Amygdala (tissue), 56 donors: ENCODE results near the gene LONP1.
A peak's percentile ranks its signal among the peaks of the same experiment; 100 is the strongest.
"Not testable (repeated sequence)": the region's sequence is repeated elsewhere in the genome, so short reads cannot be mapped to it uniquely, and the experiment has no call there.

Source experiments
- DNase-seq, 56 donors: peaks; one replicate each; lab custom pipeline; 2025; lab: John Stamatoyannopoulos, UW

The LONP1 gene

GRCh38 chr19:5694167-5694955, 25.6 kb downstream of the LONP1 start:
- DNase-seq = no peak

GRCh38 chr19:5693195-5694166, 26.5 kb downstream of the LONP1 start:
- no peak for DNase-seq

GRCh38 chr19:5692723-5693194, 27.2 kb downstream of the LONP1 start:
- DNase-seq = no peak

DNA sequence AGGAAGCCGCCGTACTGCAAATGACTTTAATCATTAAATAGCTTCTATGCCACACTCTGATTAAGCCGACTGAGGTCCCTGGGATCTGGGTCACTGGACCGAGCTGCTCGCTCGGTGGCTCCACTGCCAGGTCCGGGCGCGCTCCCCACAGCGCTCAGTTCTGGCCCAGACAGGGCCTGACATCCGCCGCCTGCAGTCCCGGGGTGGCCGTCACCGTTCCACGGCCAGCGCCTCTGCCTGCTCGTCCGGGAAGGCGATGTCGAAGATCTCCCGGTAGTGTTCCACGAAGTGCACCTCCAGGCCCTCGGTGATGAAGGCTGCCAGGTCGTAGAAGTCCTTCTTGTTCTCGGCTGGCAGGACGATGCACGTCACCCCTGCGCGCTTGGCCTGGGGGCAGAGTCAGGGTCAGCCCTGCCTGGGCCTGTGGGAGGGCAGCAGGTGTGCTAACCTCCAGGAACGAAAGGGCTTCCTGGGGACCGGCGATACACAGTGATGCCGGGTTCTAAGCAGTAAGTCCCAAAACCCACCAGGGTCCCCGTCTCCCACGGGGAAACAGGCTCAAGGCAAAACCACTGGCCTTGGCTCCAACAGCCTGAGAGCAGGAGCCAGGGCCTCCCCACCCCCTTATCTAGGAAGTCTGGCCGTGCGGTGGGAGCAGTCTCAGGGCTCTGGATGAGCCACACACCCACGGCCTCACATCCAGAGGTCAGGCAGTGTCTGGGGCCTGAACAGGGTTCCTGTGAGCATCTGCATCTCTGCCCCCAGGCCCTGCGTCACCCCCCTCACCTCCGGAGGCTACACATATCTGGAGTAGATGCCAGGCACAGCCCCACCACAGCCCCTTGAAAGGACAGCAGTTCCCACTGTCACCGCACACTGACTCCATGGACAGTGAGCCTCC, 27.9 kb downstream of the LONP1 start:
- DNase-seq = peak in 2 of 56 donors; percentile 34 to 35

- DNase-seq = peak in 22 of 56 donors; percentile 12 to 52 (median 36)
These were observed 28.8 kb downstream of the LONP1 start for GRCh38 chr19:5690955-5691821.

DNA sequence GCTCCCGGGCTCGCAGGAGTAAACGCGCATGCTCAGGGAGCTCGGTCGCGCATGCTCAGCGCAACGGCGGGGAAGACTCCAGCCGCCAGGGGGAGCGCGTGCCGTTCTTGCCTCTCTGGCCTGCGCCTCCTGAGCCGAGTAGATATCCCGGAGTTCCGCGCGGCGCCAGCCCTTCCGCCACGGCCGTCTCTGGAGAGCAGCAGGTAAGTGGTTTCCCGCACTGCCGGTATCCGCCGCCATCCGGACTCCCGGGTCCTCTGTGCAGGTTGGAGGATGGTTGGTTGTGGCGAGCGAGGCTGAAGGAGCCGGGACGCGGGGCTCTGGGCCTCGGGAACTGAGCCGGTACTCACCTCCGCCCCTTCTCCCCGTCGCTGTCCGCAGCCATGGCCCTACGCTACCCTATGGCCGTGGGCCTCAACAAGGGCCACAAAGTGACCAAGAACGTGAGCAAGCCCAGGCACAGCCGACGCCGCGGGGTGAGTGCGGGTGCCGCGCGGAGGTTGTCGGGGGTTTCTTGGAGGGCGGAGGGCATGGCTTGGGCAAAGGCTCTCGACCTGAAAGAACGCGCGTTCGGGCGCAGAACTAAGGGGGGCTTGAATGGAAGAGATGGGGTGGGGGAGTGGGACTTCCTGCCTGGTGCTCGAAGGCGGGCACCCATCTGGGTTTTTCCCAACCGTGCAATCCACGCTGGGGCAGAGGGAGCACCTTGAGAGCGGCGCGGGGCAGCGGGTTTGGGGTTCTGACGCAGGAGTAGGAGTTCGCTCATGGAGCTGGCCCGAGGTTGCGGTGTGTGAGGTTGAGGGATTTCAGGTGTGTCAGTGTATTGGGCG, 29.6 kb downstream of the LONP1 start, which contains the start of gene RPL36:
Gene RPL36, plus strand, starts transcription at position 171 of the 830 bp plus-strand sequence. Its CDS starts 213 bp downstream, at position 384.
- peak; percentile 81 to 99 (median 93) for DNase-seq

DNA sequence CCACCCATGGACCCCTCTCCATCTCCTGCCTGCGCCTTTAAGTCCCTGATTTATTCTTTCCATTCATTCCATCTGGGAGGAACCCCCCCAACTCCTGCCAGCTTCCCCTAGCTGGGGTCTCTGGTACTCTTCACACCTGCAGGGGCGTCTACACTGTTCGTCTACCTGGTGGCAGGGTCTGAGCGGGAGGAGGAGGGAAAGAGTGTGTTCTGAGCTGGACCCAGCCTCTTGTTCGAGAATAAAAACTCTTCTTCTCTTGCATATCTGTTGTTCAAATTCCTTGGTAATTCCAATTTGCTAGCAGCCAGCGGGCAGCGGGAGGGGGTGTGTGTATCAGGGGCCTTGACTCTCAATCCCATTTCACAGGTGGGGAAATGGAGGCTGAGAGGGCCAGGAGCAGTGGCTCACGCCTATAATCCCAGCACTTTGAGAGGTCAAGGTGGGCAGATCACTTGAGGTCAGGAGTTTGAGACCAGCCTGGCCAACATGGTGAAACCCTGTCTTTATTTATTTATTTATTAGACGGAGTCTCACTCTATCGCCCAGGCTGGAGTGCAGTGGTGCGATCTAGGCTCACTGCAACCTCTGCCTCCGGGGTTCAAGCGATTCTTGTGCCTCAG, 31.6 kb downstream of the LONP1 start:
- DNase-seq = not testable (repeated sequence)

DNA sequence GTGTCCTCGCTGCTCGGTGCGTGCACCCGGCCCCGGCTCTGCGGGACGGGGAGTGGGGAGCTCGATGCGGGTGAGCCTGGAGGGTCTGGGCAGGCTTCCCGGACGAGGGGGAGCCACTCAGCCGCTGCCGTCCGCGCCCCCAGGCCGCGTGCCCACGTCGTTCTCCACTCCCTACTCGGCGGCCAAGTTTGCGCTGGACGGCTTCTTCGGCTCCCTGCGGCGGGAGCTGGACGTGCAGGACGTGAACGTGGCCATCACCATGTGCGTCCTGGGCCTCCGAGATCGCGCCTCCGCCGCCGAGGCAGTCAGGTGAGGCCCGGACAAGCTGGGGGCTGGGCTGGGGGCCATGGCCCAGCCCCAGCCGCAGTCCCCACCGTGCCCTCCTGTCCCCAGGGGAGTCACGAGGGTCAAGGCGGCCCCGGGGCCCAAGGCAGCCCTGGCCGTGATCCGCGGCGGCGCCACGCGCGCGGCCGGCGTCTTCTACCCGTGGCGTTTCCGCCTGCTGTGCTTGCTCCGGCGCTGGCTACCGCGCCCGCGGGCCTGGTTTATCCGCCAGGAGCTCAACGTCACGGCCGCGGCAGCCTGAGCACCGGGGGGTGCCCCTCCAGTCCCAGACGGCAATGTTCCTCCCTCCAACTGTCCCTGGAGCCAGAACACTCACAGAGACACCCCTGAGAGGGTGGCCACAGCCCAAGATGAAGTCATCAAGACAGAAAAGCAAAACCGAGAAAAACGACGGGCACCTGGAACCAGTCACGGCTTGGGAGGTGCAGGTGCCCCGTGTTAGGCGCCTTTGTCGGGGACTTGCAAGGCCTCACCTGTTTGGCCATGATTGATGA, 32.4 kb downstream of the LONP1 start:
- DNase-seq = no peak

DNA sequence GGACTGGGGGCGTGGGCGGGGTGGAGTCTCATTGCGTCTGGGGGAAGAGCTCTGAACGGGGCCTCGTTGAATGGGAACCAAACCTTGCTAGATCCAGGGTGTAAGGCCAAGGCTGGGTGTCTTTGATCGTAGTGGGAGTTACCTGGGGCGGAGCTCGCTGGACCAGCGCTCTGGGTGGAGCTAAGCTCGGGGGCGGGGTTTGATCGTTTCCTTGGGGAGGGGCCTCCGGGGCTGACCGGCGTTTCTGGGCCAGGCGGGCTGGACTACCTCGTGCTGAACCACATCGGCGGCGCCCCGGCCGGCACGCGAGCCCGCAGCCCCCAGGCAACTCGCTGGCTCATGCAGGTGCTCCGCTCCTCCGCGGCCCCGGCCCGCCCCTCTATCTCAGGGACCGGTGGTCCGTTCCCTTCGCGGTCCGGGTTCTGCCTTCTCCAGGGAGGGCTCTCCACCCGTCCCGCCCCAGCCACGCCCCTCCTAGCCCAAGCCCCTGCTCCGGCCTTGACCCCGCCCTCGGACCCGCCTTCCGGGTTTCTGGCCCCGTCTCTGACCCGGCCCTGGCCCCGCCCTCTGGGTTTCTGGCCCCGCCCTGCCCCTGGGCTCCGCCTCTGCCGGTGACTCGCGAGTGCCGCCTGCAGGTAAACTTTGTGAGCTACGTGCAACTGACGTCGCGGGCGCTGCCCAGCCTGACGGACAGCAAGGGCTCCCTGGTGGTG, 33.1 kb downstream of the LONP1 start:
- DNase-seq = peak; percentile 31 to 94 (median 83)

DNA sequence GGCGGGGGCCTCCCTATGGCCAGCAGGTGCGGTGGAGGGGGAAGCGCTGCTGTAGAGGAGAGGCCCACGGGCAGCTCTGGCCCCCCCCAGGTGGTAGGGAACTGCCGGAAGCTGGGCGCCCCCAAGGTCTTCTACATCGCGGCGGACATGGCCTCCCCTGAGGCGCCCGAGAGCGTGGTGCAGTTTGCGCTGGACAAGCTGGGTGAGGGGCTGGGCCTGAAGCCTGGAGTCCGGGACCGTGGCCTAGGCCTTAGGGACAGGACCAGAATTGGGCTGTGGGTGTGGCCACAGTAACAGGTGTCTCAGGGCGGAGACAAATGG, 33.7 kb downstream of the LONP1 start:
- DNase-seq = no peak

DNA sequence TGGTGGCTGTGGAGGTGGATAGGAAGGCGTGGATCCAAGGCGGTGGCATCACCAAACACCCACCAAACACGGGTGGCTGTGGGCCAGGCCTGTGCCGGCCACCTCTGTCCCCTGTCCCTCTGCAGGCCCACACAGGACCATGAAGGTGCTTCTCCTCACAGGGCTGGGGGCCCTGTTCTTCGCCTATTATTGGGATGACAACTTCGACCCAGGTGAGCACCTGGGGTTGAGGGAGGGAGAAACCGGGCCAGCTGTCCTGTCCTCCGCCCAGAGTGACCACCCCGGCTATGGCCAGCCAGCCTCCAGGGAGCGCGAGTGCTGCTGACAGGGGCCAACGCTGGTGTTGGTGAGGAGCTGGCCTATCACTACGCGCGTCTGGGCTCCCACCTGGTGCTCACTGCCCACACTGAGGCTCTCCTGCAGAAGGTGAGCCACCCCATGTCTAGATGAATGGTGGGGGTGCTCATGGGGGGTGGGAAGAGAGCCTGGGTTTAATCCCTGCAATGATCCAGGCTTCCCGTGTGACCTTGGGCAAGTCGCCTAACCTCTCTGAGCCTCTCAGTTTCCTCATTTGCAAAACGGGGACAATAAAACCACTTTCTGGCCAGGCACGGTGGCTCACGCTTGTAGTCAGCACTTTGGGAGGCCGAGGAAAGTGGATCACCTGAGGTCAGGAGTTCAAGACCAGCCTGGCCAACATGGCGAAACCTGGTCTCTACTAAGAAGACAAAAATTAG, 35.1 kb downstream of the LONP1 start:
- DNase-seq = no peak

DNA sequence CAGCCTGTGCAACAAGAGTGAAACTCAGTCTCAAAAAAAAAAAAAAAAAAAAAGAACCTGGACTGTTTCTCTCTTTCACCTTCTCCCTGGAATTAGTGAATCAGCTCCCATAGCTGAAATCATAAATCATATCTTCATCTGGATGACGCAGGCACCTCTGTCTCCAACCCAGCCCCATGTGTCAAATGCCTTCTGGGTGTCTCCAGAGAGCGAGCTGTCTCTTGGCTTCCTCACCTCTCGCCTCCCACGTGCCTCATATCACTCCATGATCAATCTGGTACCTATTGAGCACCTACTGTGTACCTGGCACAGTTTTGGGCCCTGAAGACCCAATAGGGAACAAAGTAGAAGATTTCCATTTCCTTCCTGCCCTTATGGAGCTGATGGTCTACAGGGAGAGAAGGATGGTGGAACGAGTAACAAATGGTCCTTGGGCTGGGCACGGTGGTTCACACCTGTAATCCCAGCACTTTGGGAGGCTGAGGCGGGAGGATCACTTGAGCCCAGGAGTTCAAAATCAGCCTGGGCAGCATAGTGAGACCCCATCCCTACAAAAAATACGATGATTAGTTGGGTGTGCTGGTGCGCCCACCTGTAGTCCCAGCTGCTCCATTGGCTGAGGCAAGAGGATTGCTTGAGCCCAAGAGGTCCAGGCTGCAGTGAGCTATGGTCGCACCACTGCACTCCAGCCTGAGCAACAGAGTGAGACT, 36.6 kb downstream of the LONP1 start:
- DNase-seq = no peak

DNA sequence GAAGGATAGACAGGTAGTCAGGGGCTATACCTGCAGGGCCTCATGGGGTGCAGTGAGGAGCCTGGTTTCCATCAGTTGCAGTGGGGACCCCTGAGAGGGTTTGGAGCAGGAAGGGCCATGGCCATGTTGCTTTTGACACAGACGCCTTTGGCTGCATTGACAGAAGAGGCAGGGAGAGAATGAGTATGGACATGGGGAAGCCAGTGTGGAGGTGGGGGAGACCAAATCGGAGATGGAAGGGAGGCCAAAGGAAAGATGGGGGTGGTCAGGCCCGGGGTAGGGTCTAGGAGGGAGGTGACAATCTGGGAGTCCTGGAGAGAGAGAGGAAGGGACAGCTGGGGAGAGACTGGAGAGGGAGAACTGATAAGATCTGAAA, 37.9 kb downstream of the LONP1 start:
- DNase-seq = no peak

GRCh38 chr19:5681391-5682106, 38.4 kb downstream of the LONP1 start:
- DNase-seq = no peak
